PC-3 (cell line): Measurements from ENCODE around the gene SLC51B. TPM values are rescaled to one million over a fixed set of nuclear protein-coding genes. Genes with fewer than 3 reads are reported as not detected.
A peak's percentile ranks its signal among the peaks of the same experiment; 100 is the strongest.

Experiments used
- ATAC-seq: fragments of 200-7000 bp; cut with Tn5 transposase; 2 replicates; pipeline ENCODE4 v1.9.1; 2020; ENCODE audit warnings: mild to moderate bottlenecking, moderate library complexity
- BruUV-seq: library from RNA; stranded (reverse); fragments of 400-500 nt; replicated peaks from 2 replicates; lab custom pipeline; 2021; lab: Mats Ljungman, UMichigan
- CTCF ChIA-PET: fragments of 300-600 bp; sonication (Branson Sonifier 250); formaldehyde crosslinking; loops from one replicate; lab custom pipeline; 2022; ENCODE audit warnings: antibody characterized with exemption; lab: Charles Lee
- POLR2A ChIA-PET: fragments of 300-600 bp; sonication (Branson Sonifier 250); formaldehyde crosslinking; loops from one replicate; lab custom pipeline; 2022; ENCODE audit warnings: antibody characterized with exemption; ENCODE audit not compliant: unreplicated experiment; lab: Charles Lee
- DNase-seq: peaks from one replicate; pipeline ENCODE4 v3.0.0-alpha.2; 2015
- H2AFZ ChIP-seq: fragments of 300-600 bp; sonication (generic); 2 replicates; pipeline ENCODE4 v1.6.0; 2016; ENCODE audit warnings: antibody characterized with exemption, low read length
- H3F3A ChIP-seq: fragments of 300-600 bp; sonication (generic); one replicate; pipeline ENCODE4 v1.6.0; 2017; ENCODE audit warnings: antibody characterized with exemption, low read length, control low read depth, mild to moderate bottlenecking; ENCODE audit not compliant: unreplicated experiment
- H3K27ac ChIP-seq: fragments of 300-600 bp; sonication (generic); 2 replicates; pipeline ENCODE4 v1.5.1; 2016; ENCODE audit warnings: mild to moderate bottlenecking, low read length
- H3K27me3 ChIP-seq: fragments of 300-600 bp; sonication (generic); 2 replicates; pipeline ENCODE4 v1.6.1; 2016; ENCODE audit warnings: low read length, mixed read lengths
- H3K36me3 ChIP-seq: fragments of 300-600 bp; sonication (generic); 2 replicates; pipeline ENCODE4 v1.6.1; 2016; ENCODE audit warnings: low read depth, mixed run types, low read length, mixed read lengths
- H3K4me1 ChIP-seq: fragments of 300-600 bp; sonication (generic); 2 replicates; pipeline ENCODE4 v1.5.1; 2016; ENCODE audit warnings: low read length; ENCODE audit not compliant: insufficient read depth
- H3K4me2 ChIP-seq: fragments of 300-600 bp; sonication (generic); 2 replicates; pipeline ENCODE4 v1.6.0; 2016; ENCODE audit warnings: low read length
- H3K4me3 ChIP-seq: fragments of 300-600 bp; sonication (generic); 2 replicates; pipeline ENCODE4 v1.5.1; 2016; ENCODE audit warnings: mild to moderate bottlenecking, low read length, mixed read lengths
- H3K79me2 ChIP-seq: fragments of 300-600 bp; sonication (generic); 2 replicates; pipeline ENCODE4 v1.6.1; 2017; ENCODE audit warnings: low read length, mixed read lengths
- H3K9ac ChIP-seq: fragments of 300-600 bp; sonication (generic); 2 replicates; pipeline ENCODE4 v1.6.0; 2016; ENCODE audit warnings: mild to moderate bottlenecking, low read length
- H3K9me2 ChIP-seq: fragments of 300-600 bp; sonication (generic); replicated peaks from 2 replicates; pipeline ENCODE4 v1.6.1; 2016; ENCODE audit warnings: mixed run types, low read length, mixed read lengths
- H3K9me3 ChIP-seq: fragments of 300-600 bp; sonication (generic); 2 replicates; pipeline ENCODE4 v1.6.1; 2016; ENCODE audit warnings: low read length, mixed read lengths
- H4K20me1 ChIP-seq: fragments of 300-600 bp; sonication (generic); 2 replicates; pipeline ENCODE4 v1.6.1; 2016; ENCODE audit warnings: low read length, mixed read lengths
- EZH2 ChIP-seq: fragments of 300-600 bp; sonication (generic); IDR thresholded peaks from one replicate; pipeline ENCODE4 v1.6.1; 2017; ENCODE audit warnings: antibody characterized with exemption, mild to moderate bottlenecking, low read length; ENCODE audit not compliant: unreplicated experiment
- EZH2phosphoT487 ChIP-seq: fragments of 300-600 bp; sonication (generic); IDR thresholded peaks from 2 replicates; pipeline ENCODE4 v1.6.1; 2018; ENCODE audit warnings: mild to moderate bottlenecking, antibody characterized with exemption, low read length, borderline replicate concordance
- intact Hi-C: fragments of 100-400 bp; cut with micrococcal nuclease; formaldehyde crosslinking; loops from 2 replicates; pipeline ENCODE4 v1.9.0; 2023
- total RNA-seq: library from RNA; depleted of rRNA; stranded (reverse); fragments of >200 nt; gene quantifications from 2 replicates; pipeline ENCODE4 v1.2.3, GENCODE V29; 2014
- TF ChIP-seq, protein P1 (sequence below): fragments of 300-600 bp; sonication (generic); conservative IDR thresholded peaks from 2 replicates; pipeline ENCODE4 v1.5.1; 2017; ENCODE audit warnings: antibody characterized with exemption, low read depth, mild to moderate bottlenecking, low read length

SLC51B gene
- total RNA-seq, 1 experiment from 2014 or later: not detected

DNA sequence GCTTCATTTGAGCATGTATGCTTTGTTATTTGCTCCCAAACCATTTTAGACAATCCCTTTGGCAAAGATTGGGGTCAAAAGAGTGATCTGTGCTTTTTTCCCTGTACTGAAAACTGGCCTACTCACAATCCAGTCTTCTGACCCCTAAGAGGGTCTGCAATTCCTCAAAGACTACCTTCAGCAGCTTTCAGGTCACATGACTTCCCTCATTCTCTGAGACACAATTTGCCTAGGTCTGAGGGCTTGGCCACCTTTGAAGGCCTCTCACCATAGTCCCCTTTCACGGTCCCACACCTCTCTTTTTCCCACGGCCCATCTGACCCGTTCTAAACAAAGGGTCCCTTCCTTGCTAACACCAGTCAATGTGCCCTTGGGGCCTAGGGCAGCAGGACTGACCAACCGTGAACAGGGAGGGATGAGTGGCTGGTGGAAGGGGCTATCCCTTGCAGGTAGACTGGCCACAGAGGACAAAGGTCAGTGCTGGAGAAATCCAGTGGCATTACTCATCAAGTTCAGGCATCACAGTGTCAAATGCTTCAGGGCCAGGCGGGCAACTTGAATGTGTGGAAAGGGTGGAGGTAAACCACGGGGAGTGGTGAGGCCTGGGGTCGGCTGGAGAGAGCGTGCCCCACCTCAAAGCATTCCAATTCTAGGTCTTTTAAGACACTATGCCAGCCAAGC lies 11.8 kb downstream of the SLC51B start:
- no TSS peak for BruUV-seq
- Histone ChIP-seq H3K79me2 (no peaks in the 10 kb centered on the region), H4K20me1 (no peaks in the 10 kb centered on the region), H3K9me3 (no peaks in the 10 kb centered on the region), H3F3A (no peaks in the 10 kb centered on the region), H3K9me2 (no peaks in the 10 kb centered on the region), H3K36me3 (no peaks in the 10 kb centered on the region), H3K4me1 (peaks cover 17% of the 10 kb centered on the region), H3K9ac (no peak overlapping the region), H2AFZ (no peak overlapping the region), H3K27me3 (no peaks in the 10 kb centered on the region), H3K4me2 (peak overlapping the region; percentile 43; the same call in 1 of the 2 replicates), H3K27ac (no peak overlapping the region), H3K4me3 (no peak overlapping the region)
- intact Hi-C loops: loop anchor here (10.0 kb wide), 1 partner anchor 218 kb away; no protein-coding TSS in a partner anchor
- peak; percentile 84 for DNase-seq
- peak; percentile 70 for ATAC-seq
- CTCF ChIA-PET: no interaction called here
- TF ChIP-seq EZH2 (no peak), EZH2phosphoT487 (no peak)
- TF ChIP-seq, protein P1, sequence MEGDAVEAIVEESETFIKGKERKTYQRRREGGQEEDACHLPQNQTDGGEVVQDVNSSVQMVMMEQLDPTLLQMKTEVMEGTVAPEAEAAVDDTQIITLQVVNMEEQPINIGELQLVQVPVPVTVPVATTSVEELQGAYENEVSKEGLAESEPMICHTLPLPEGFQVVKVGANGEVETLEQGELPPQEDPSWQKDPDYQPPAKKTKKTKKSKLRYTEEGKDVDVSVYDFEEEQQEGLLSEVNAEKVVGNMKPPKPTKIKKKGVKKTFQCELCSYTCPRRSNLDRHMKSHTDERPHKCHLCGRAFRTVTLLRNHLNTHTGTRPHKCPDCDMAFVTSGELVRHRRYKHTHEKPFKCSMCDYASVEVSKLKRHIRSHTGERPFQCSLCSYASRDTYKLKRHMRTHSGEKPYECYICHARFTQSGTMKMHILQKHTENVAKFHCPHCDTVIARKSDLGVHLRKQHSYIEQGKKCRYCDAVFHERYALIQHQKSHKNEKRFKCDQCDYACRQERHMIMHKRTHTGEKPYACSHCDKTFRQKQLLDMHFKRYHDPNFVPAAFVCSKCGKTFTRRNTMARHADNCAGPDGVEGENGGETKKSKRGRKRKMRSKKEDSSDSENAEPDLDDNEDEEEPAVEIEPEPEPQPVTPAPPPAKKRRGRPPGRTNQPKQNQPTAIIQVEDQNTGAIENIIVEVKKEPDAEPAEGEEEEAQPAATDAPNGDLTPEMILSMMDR: no peak
- POLR2A ChIA-PET: no interaction called here

DNA sequence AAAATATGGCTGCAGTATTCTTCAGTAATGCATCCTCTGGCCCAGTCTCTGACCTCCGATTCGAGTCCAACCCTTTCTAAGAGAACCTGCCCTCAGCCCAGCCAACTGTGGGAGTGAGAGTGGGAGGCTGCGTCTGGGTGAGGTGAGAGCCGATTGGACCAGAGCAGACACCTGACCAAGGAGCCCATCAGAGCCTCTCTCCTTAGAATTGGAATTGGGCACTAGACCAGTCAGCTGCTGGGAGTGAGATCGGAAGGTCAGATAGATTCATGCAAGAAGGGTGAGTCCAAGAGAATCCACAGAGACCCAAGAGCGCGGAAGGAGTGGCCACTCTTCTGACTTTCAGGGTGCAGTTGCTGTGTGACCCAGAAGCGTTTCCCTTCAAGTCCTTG lies 12.4 kb downstream of the SLC51B start:
- Histone ChIP-seq H3K27me3 (no peaks in the 10 kb centered on the region), H3K4me2 (peak overlapping the region; percentile 43; the same call in 1 of the 2 replicates), H4K20me1 (no peaks in the 10 kb centered on the region), H3F3A (no peaks in the 10 kb centered on the region), H3K9me2 (no peaks in the 10 kb centered on the region), H3K9ac (no peak overlapping the region), H3K79me2 (no peaks in the 10 kb centered on the region), H3K27ac (no peak overlapping the region), H3K4me1 (peaks cover 17% of the 10 kb centered on the region), H2AFZ (no peak overlapping the region), H3K4me3 (no peak overlapping the region), H3K36me3 (no peaks in the 10 kb centered on the region), H3K9me3 (no peaks in the 10 kb centered on the region)
- CTCF ChIA-PET: no interaction called here
- no peak for DNase-seq
- no peak for ATAC-seq
- TF ChIP-seq, protein P1: no peak
- no peak for TF ChIP-seq EZH2phosphoT487
- TF ChIP-seq EZH2: no peak
- intact Hi-C loops: loop anchor here (10.0 kb wide), 1 partner anchor 217 kb away; no protein-coding TSS in a partner anchor
- no TSS peak for BruUV-seq
- POLR2A ChIA-PET: no interaction called here
